ENCODE data around the gene ZRANB2.

GRCh38 chr1:71031426-71031825, 49.4 kb downstream of the ZRANB2 start:
- TF ChIP-seq CTCF (conservative IDR thresholded peaks at IDR 0.05; ENCODE audit: low read depth, low read length) (no peak), SMC3 (IDR thresholded peaks at IDR 0.05; ENCODE audit: low read depth, low read length) (no peak), USF2 (IDR thresholded peaks at IDR 0.05; ENCODE audit: low read depth, low read length) (no peak), CHD1 (IDR thresholded peaks at IDR 0.05; ENCODE audit: low read depth, low read length) (no peak), RFX5 (IDR thresholded peaks at IDR 0.05; ENCODE audit: low read depth, low read length) (no peak), POLR2A (IDR thresholded peaks at IDR 0.05; ENCODE audit: low read depth, low read length) (no peak)
